ENCODE data around the gene GLYATL1. TPM values are rescaled to one million over a fixed set of nuclear protein-coding genes. Genes with fewer than 3 reads are reported as not detected.
"Not testable (repeated sequence)": the region's sequence is repeated elsewhere in the genome, so short reads cannot be mapped to it uniquely, and the experiment has no call there.

Gene GLYATL1
- total RNA-seq, 1 experiment from 2014 or later: 5.4 TPM

- TF ChIP-seq ZNF416 (CRISPR knock-in tag; IDR thresholded peaks at IDR 0.05) (no peak), TEAD1 (CRISPR knock-in tag; IDR thresholded peaks at IDR 0.05) (no peak), CBFB (CRISPR knock-in tag; IDR thresholded peaks at IDR 0.05; ENCODE audit: low read depth) (no peak), RORB (CRISPR knock-in tag; IDR thresholded peaks at IDR 0.05) (no peak)
Measured at GRCh38 chr11:58994171-58994570, 54.9 kb downstream of the GLYATL1 start (continued).

DNA sequence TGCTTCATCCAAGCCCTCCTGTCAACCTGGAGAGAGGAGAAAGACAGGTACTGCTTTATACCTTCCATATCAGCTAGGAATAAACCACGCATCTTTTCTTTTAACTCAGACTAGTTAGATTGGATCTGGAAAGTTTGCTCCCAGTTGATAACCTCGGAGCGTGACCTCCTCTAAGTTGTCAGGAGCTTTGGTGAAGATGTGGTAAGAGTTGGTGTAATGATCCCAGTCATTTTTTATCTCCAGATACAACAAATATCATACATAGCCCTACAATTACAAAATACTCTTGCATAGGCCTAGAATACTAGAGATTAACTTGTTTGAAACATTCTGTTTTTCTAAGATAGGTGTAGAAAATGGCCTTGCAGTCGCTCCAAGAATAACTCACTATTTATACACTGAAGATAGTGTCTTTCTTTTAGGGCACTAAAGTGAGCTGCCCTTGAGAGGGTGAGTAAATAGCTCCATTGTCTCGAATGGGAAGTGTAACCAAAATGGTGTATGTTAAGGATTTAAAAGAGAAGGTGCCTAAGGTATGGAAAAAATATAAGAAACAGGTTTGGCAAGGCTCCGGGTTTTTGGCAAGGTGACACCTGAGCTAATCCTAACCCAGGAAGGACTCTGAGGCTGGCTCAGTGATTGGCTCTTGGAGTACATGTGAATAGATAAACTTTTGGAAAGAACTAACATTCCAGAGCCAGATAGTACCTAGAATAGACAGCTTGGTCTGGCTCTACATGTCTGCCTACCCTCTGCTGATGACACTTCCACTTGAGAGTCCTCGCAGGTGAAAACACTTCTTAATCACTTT lies 59.4 kb downstream of the GLYATL1 start:
- Mint-ChIP-seq H3K27ac (no peak overlapping the region), H3K4me3 (no peak overlapping the region), H3K9me3 (no peaks in the 10 kb centered on the region), H3K27me3 (ENCODE audit: low read depth) (no peaks in the 10 kb centered on the region), H3K4me1 (peaks cover 10% of the 10 kb centered on the region), H3K36me3 (no peaks in the 10 kb centered on the region)
- POLR2A ChIA-PET: no interaction called here
- CTCF ChIA-PET: interaction anchor here (0.9 to 1.1 kb wide), 3 partner anchors 60 to 173 kb away, joined by 3 to 9 read pairs (median 3); no protein-coding TSS in a partner anchor
- DNase-seq (ENCODE audit: low spot score) (no peak), ATAC-seq (no peak)
- no peak for TF ChIP-seq ZNF416 (CRISPR knock-in tag; IDR thresholded peaks at IDR 0.05)
- TF ChIP-seq, protein P1, sequence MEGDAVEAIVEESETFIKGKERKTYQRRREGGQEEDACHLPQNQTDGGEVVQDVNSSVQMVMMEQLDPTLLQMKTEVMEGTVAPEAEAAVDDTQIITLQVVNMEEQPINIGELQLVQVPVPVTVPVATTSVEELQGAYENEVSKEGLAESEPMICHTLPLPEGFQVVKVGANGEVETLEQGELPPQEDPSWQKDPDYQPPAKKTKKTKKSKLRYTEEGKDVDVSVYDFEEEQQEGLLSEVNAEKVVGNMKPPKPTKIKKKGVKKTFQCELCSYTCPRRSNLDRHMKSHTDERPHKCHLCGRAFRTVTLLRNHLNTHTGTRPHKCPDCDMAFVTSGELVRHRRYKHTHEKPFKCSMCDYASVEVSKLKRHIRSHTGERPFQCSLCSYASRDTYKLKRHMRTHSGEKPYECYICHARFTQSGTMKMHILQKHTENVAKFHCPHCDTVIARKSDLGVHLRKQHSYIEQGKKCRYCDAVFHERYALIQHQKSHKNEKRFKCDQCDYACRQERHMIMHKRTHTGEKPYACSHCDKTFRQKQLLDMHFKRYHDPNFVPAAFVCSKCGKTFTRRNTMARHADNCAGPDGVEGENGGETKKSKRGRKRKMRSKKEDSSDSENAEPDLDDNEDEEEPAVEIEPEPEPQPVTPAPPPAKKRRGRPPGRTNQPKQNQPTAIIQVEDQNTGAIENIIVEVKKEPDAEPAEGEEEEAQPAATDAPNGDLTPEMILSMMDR (IDR thresholded peaks at IDR 0.05): no peak
- no peak for TF ChIP-seq ZNF396 (CRISPR knock-in tag; IDR thresholded peaks at IDR 0.05; ENCODE audit: borderline replicate concordance)
- TF ChIP-seq, protein P2, sequence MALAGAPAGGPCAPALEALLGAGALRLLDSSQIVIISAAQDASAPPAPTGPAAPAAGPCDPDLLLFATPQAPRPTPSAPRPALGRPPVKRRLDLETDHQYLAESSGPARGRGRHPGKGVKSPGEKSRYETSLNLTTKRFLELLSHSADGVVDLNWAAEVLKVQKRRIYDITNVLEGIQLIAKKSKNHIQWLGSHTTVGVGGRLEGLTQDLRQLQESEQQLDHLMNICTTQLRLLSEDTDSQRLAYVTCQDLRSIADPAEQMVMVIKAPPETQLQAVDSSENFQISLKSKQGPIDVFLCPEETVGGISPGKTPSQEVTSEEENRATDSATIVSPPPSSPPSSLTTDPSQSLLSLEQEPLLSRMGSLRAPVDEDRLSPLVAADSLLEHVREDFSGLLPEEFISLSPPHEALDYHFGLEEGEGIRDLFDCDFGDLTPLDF (CRISPR knock-in tag; IDR thresholded peaks at IDR 0.05): no peak
- TF ChIP-seq ELF4 (CRISPR knock-in tag; IDR thresholded peaks at IDR 0.05; ENCODE audit: low read depth): no peak
- TF ChIP-seq JAZF1 (CRISPR knock-in tag; IDR thresholded peaks at IDR 0.05): no peak
- TF ChIP-seq SP1 (CRISPR knock-in tag; conservative IDR thresholded peaks at IDR 0.05): no peak
- TF ChIP-seq E2F5 (CRISPR knock-in tag; IDR thresholded peaks at IDR 0.05): no peak
- no peak for TF ChIP-seq ZNF263 (CRISPR knock-in tag; IDR thresholded peaks at IDR 0.05; ENCODE audit: low read depth)
- no peak for TF ChIP-seq ETV6 (CRISPR knock-in tag; IDR thresholded peaks at IDR 0.05)

DNA sequence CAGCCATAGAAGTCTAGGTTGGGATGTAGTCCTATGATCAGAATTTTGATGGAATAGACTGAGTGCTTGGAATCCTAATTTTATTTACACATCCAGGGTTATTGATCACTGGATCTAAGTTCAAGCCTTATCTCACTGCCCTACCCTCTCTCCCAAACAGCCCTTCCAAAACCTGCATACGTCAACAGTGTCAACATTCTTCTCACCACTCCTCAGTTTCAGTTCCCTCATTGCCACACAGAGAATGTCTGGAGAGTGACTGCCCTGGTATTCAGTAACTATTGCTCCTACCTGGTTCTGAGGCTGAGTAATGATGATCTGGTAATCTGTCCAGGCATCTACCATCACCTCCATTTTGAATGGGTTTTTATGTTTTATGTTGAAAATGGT lies 60.0 kb downstream of the GLYATL1 start:
- H3K36me3 Mint-ChIP-seq: no peaks in the 10 kb centered on the region
- ChIA-PET CTCF (interaction anchor here (0.9 to 1.1 kb wide), 3 partner anchors 59 to 172 kb away, joined by 3 to 9 read pairs (median 3); no protein-coding TSS in a partner anchor), POLR2A (no interaction called here)
- H3K4me1 Mint-ChIP-seq: peaks cover 4% of the 10 kb centered on the region
- H3K4me3 Mint-ChIP-seq: no peak overlapping the region
- no peak overlapping the region for H3K27ac Mint-ChIP-seq
- H3K9me3 Mint-ChIP-seq: no peaks in the 10 kb centered on the region
- no peak for ATAC-seq
- H3K27me3 Mint-ChIP-seq (ENCODE audit: low read depth): no peaks in the 10 kb centered on the region
- TF ChIP-seq SP1 (CRISPR knock-in tag; conservative IDR thresholded peaks at IDR 0.05): no peak
- DNase-seq (ENCODE audit: low spot score): no peak

DNA sequence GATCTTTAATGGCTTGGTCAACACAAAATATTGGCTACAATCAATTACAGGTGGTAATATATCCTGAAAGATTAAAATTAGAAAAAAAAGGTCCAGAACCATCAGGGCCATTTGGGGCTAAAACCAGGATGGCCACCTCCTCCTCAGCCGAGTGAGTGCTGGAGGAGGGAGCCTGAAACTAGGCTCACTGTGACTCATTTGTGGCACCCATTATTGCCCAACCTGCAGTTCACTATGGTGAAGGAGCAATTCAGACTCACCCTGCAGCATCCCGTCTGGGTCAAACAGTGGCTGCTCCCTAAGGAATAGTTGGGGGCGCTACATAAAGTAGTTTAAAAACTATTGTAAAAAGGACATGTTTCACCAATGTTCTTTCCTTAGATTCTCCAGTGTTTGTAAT lies 60.7 kb downstream of the GLYATL1 start:
- Mint-ChIP-seq H3K9me3 (no peaks in the 10 kb centered on the region), H3K27ac (no peak overlapping the region)
- ATAC-seq: peak; percentile 59; the same call in 1 of the 2 replicates

DNA sequence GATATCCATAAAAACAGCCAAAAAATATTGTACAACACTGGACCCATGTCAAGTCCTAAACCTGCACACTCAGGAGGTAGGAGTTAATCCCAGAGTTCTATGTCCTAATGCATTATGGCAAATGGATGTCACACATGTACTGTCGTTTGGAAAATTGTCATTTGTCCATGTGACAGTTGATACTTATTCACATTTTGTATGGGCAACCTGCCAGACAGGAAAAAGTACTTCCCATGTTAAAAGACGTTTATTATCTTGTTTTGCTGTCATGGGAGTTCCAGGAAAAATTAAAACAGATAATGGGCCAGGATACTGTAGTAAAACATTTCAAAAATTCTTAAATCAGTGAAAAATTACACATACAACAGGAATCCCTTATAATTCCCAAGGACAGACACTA lies 62.7 kb downstream of the GLYATL1 start:
- ATAC-seq; H3K27me3 Mint-ChIP-seq (ENCODE audit: low read depth); H3K36me3 Mint-ChIP-seq; H3K27ac Mint-ChIP-seq; POLR2A ChIA-PET; H3K4me1 Mint-ChIP-seq; H3K9me3 Mint-ChIP-seq; DNase-seq (ENCODE audit: low spot score); H3K4me3 Mint-ChIP-seq: not testable (repeated sequence)
- CTCF ChIA-PET: interaction anchor here (1.2 kb wide), 1 partner anchor 56 kb away, joined by 3 read pairs; no protein-coding TSS in a partner anchor

More for the DNA sequence above, 60.7 kb downstream of the GLYATL1 start:
- Mint-ChIP-seq H3K4me1 (peaks cover 4% of the 10 kb centered on the region), H3K36me3 (no peaks in the 10 kb centered on the region), H3K27me3 (ENCODE audit: low read depth) (no peaks in the 10 kb centered on the region), H3K4me3 (no peak overlapping the region)
- no peak for TF ChIP-seq NFE2L1 (CRISPR knock-in tag; IDR thresholded peaks at IDR 0.05)
- no peak for TF ChIP-seq OVOL2 (CRISPR knock-in tag; IDR thresholded peaks at IDR 0.05; ENCODE audit: borderline replicate concordance)
- TF ChIP-seq NFYB (CRISPR knock-in tag; conservative IDR thresholded peaks at IDR 0.05; ENCODE audit: low read depth): no peak
- no peak for TF ChIP-seq FOXK1 (CRISPR knock-in tag; IDR thresholded peaks at IDR 0.05)
- POLR2A ChIA-PET: no interaction called here
- CTCF ChIA-PET: no interaction called here
- no peak for DNase-seq (ENCODE audit: low spot score)
